Measurements from ENCODE around the gene MDM2.
"Not testable (repeated sequence)": the region's sequence is repeated elsewhere in the genome, so short reads cannot be mapped to it uniquely, and the experiment has no call there.

MDM2 gene

GRCh38 chr12:68809190-68810026 lies 1.4 kb downstream of the MDM2 start:
- Histone ChIP-seq H3K27ac (ENCODE audit: low read length) (no peak overlapping the region), H3K36me3 (ENCODE audit: control insufficient read depth, low read depth, low read length) (peaks cover 30% of the 10 kb centered on the region), H3K4me3 (ENCODE audit: low read length) (peak overlapping the region; percentile 76), H3K9me3 (ENCODE audit: control insufficient read depth, low read depth, low read length) (no peaks in the 10 kb centered on the region), H3K4me1 (ENCODE audit: control insufficient read depth, low read depth, low read length) (peaks cover 7% of the 10 kb centered on the region), H3K9ac (ENCODE audit: low read length) (peak overlapping the region; percentile 100), H3K27me3 (ENCODE audit: control insufficient read depth, insufficient read depth, low read length) (no peaks in the 10 kb centered on the region)

GRCh38 chr12:68810027-68810389 lies 2.0 kb downstream of the MDM2 start:
- peak overlapping the region; percentile 76 for H3K4me3 ChIP-seq (ENCODE audit: low read length)

GRCh38 chr12:68811573-68811972 lies 3.6 kb downstream of the MDM2 start:
- not testable (repeated sequence) for H3K27ac ChIP-seq (ENCODE audit: low read length); H3K4me1 ChIP-seq (ENCODE audit: control insufficient read depth, low read depth, low read length); H3K27me3 ChIP-seq (ENCODE audit: control insufficient read depth, insufficient read depth, low read length); H3K9ac ChIP-seq (ENCODE audit: low read length); H3K4me3 ChIP-seq (ENCODE audit: low read length); H3K9me3 ChIP-seq (ENCODE audit: control insufficient read depth, low read depth, low read length)
- peaks cover 51% of the 10 kb centered on the region for H3K36me3 ChIP-seq (ENCODE audit: control insufficient read depth, low read depth, low read length)

More at GRCh38 chr12:68810027-68810389, 2.0 kb downstream of the MDM2 start:
- peaks cover 36% of the 10 kb centered on the region for H3K36me3 ChIP-seq (ENCODE audit: control insufficient read depth, low read depth, low read length)
- H3K27me3 ChIP-seq (ENCODE audit: control insufficient read depth, insufficient read depth, low read length); H3K9me3 ChIP-seq (ENCODE audit: control insufficient read depth, low read depth, low read length); H3K4me1 ChIP-seq (ENCODE audit: control insufficient read depth, low read depth, low read length); H3K9ac ChIP-seq (ENCODE audit: low read length); H3K27ac ChIP-seq (ENCODE audit: low read length): not testable (repeated sequence)

GRCh38 chr12:68812553-68813241 lies 4.7 kb downstream of the MDM2 start:
- Histone ChIP-seq H3K4me3 (ENCODE audit: low read length) (no peak overlapping the region), H3K27me3 (ENCODE audit: control insufficient read depth, insufficient read depth, low read length) (no peaks in the 10 kb centered on the region), H3K27ac (ENCODE audit: low read length) (no peak overlapping the region), H3K36me3 (ENCODE audit: control insufficient read depth, low read depth, low read length) (peaks cover 59% of the 10 kb centered on the region), H3K9ac (ENCODE audit: low read length) (no peak overlapping the region), H3K9me3 (ENCODE audit: control insufficient read depth, low read depth, low read length) (no peaks in the 10 kb centered on the region), H3K4me1 (ENCODE audit: control insufficient read depth, low read depth, low read length) (no peaks in the 10 kb centered on the region)

GRCh38 chr12:68813242-68813593 lies 5.2 kb downstream of the MDM2 start:
- Histone ChIP-seq H3K36me3 (ENCODE audit: control insufficient read depth, low read depth, low read length) (peaks cover 64% of the 10 kb centered on the region), H3K27me3 (ENCODE audit: control insufficient read depth, insufficient read depth, low read length) (no peaks in the 10 kb centered on the region), H3K4me3 (ENCODE audit: low read length) (no peak overlapping the region), H3K4me1 (ENCODE audit: control insufficient read depth, low read depth, low read length) (no peaks in the 10 kb centered on the region), H3K27ac (ENCODE audit: low read length) (no peak overlapping the region), H3K9ac (ENCODE audit: low read length) (no peak overlapping the region), H3K9me3 (ENCODE audit: control insufficient read depth, low read depth, low read length) (no peaks in the 10 kb centered on the region)

GRCh38 chr12:68814490-68815231 lies 6.7 kb downstream of the MDM2 start:
- Histone ChIP-seq H3K4me3 (ENCODE audit: low read length) (no peak overlapping the region), H3K27ac (ENCODE audit: low read length) (no peak overlapping the region)

GRCh38 chr12:68815232-68815927 lies 7.4 kb downstream of the MDM2 start:
- H3K36me3 ChIP-seq (ENCODE audit: control insufficient read depth, low read depth, low read length), result peaks cover 74% of the 10 kb centered on the region
- H3K27ac ChIP-seq (ENCODE audit: low read length), result no peak overlapping the region
- no peaks in the 10 kb centered on the region for H3K27me3 ChIP-seq (ENCODE audit: control insufficient read depth, insufficient read depth, low read length)
- H3K9ac ChIP-seq (ENCODE audit: low read length), result no peak overlapping the region
- H3K4me3 ChIP-seq (ENCODE audit: low read length), result no peak overlapping the region
- H3K4me1 ChIP-seq (ENCODE audit: control insufficient read depth, low read depth, low read length), result no peaks in the 10 kb centered on the region
- H3K9me3 ChIP-seq (ENCODE audit: control insufficient read depth, low read depth, low read length), result no peaks in the 10 kb centered on the region

More at GRCh38 chr12:68814490-68815231, 6.7 kb downstream of the MDM2 start:
- no peaks in the 10 kb centered on the region for H3K4me1 ChIP-seq (ENCODE audit: control insufficient read depth, low read depth, low read length)
- H3K9ac ChIP-seq (ENCODE audit: low read length), result no peak overlapping the region
- no peaks in the 10 kb centered on the region for H3K9me3 ChIP-seq (ENCODE audit: control insufficient read depth, low read depth, low read length)
- H3K36me3 ChIP-seq (ENCODE audit: control insufficient read depth, low read depth, low read length), result peaks cover 72% of the 10 kb centered on the region
- H3K27me3 ChIP-seq (ENCODE audit: control insufficient read depth, insufficient read depth, low read length), result no peaks in the 10 kb centered on the region

- H3K36me3 ChIP-seq (ENCODE audit: control insufficient read depth, low read depth, low read length), result peaks cover 81% of the 10 kb centered on the region
- no peak overlapping the region for H3K4me3 ChIP-seq (ENCODE audit: low read length)
- no peaks in the 10 kb centered on the region for H3K9me3 ChIP-seq (ENCODE audit: control insufficient read depth, low read depth, low read length)
- no peak overlapping the region for H3K9ac ChIP-seq (ENCODE audit: low read length)
- no peak overlapping the region for H3K27ac ChIP-seq (ENCODE audit: low read length)
- H3K27me3 ChIP-seq (ENCODE audit: control insufficient read depth, insufficient read depth, low read length), result no peaks in the 10 kb centered on the region
- H3K4me1 ChIP-seq (ENCODE audit: control insufficient read depth, low read depth, low read length), result no peaks in the 10 kb centered on the region
Measured at GRCh38 chr12:68815928-68816800, 8.2 kb downstream of the MDM2 start.

- H3K27ac ChIP-seq (ENCODE audit: low read length); H3K27me3 ChIP-seq (ENCODE audit: control insufficient read depth, insufficient read depth, low read length); H3K9me3 ChIP-seq (ENCODE audit: control insufficient read depth, low read depth, low read length); H3K4me3 ChIP-seq (ENCODE audit: low read length); H3K4me1 ChIP-seq (ENCODE audit: control insufficient read depth, low read depth, low read length); H3K9ac ChIP-seq (ENCODE audit: low read length): not testable (repeated sequence)
- peaks cover 92% of the 10 kb centered on the region for H3K36me3 ChIP-seq (ENCODE audit: control insufficient read depth, low read depth, low read length)
Measured at GRCh38 chr12:68819481-68819880, 11.5 kb downstream of the MDM2 start.

GRCh38 chr12:68821357-68822188 lies 13.6 kb downstream of the MDM2 start:
- no peaks in the 10 kb centered on the region for H3K4me1 ChIP-seq (ENCODE audit: control insufficient read depth, low read depth, low read length)
- H3K9ac ChIP-seq (ENCODE audit: low read length), result no peak overlapping the region
- H3K36me3 ChIP-seq (ENCODE audit: control insufficient read depth, low read depth, low read length), result peaks cover 87% of the 10 kb centered on the region
- no peaks in the 10 kb centered on the region for H3K27me3 ChIP-seq (ENCODE audit: control insufficient read depth, insufficient read depth, low read length)
- no peak overlapping the region for H3K4me3 ChIP-seq (ENCODE audit: low read length)
- H3K9me3 ChIP-seq (ENCODE audit: control insufficient read depth, low read depth, low read length), result no peaks in the 10 kb centered on the region
- no peak overlapping the region for H3K27ac ChIP-seq (ENCODE audit: low read length)
